ENCODE results near the gene OR7G3.

DNA sequence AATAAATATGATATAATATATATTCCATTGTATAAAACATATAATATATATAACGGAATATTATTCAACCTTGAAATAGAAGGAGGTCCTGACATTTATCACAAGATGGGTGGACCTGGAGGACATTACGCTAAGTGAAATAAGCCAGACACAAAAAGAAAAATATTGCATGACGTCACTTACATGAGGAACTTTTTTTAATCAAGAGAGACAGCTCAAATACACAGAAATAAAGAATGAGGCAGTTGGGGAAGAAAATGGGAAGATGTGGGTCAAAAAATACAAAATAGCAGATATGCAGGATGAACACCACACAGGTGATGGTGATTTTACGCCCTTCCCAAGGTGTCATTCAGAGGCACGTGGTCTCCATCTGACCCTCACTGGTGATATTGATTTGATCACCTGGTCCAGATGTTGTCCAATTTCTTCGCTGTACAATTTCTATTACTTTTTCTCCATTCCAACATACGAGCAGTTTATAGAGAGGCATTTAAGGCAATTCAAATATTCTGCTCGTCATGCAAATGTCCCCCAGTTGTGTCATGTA, 12.9 kb upstream of the OR7G3 start:
- TF ChIP-seq, protein P1, sequence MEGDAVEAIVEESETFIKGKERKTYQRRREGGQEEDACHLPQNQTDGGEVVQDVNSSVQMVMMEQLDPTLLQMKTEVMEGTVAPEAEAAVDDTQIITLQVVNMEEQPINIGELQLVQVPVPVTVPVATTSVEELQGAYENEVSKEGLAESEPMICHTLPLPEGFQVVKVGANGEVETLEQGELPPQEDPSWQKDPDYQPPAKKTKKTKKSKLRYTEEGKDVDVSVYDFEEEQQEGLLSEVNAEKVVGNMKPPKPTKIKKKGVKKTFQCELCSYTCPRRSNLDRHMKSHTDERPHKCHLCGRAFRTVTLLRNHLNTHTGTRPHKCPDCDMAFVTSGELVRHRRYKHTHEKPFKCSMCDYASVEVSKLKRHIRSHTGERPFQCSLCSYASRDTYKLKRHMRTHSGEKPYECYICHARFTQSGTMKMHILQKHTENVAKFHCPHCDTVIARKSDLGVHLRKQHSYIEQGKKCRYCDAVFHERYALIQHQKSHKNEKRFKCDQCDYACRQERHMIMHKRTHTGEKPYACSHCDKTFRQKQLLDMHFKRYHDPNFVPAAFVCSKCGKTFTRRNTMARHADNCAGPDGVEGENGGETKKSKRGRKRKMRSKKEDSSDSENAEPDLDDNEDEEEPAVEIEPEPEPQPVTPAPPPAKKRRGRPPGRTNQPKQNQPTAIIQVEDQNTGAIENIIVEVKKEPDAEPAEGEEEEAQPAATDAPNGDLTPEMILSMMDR (IDR thresholded peaks at IDR 0.05; ENCODE audit: poor library complexity, severe bottlenecking), result no peak
- TF ChIP-seq EP300 (conservative IDR thresholded peaks at IDR 0.05; ENCODE audit: poor library complexity, severe bottlenecking) (no peak), TAF1 (IDR thresholded peaks at IDR 0.05; ENCODE audit: low read depth) (no peak), SMC3 (conservative IDR thresholded peaks at IDR 0.05; ENCODE audit: poor library complexity) (no peak), POLR2AphosphoS5 (IDR thresholded peaks at IDR 0.05) (no peak), EZH2 (IDR thresholded peaks at IDR 0.05; ENCODE audit: borderline replicate concordance, insufficient read depth, low read length, poor library complexity, severe bottlenecking) (no peak), RAD21 (conservative IDR thresholded peaks at IDR 0.05) (no peak), MXI1 (conservative IDR thresholded peaks at IDR 0.05; ENCODE audit: poor library complexity, severe bottlenecking) (no peak)
- TF ChIP-seq, protein P2, sequence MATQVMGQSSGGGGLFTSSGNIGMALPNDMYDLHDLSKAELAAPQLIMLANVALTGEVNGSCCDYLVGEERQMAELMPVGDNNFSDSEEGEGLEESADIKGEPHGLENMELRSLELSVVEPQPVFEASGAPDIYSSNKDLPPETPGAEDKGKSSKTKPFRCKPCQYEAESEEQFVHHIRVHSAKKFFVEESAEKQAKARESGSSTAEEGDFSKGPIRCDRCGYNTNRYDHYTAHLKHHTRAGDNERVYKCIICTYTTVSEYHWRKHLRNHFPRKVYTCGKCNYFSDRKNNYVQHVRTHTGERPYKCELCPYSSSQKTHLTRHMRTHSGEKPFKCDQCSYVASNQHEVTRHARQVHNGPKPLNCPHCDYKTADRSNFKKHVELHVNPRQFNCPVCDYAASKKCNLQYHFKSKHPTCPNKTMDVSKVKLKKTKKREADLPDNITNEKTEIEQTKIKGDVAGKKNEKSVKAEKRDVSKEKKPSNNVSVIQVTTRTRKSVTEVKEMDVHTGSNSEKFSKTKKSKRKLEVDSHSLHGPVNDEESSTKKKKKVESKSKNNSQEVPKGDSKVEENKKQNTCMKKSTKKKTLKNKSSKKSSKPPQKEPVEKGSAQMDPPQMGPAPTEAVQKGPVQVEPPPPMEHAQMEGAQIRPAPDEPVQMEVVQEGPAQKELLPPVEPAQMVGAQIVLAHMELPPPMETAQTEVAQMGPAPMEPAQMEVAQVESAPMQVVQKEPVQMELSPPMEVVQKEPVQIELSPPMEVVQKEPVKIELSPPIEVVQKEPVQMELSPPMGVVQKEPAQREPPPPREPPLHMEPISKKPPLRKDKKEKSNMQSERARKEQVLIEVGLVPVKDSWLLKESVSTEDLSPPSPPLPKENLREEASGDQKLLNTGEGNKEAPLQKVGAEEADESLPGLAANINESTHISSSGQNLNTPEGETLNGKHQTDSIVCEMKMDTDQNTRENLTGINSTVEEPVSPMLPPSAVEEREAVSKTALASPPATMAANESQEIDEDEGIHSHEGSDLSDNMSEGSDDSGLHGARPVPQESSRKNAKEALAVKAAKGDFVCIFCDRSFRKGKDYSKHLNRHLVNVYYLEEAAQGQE (IDR thresholded peaks at IDR 0.05; ENCODE audit: borderline replicate concordance), result no peak

All from neural cell (in vitro differentiated cells).